Neural crest cell (in vitro differentiated cells): ENCODE data around the gene NGF. TPM values are rescaled to one million over a fixed set of nuclear protein-coding genes. Genes with fewer than 3 reads are reported as not detected.

Source experiments
- DNase-seq: peaks from one replicate; pipeline ENCODE4 v3.0.0; 2021; ENCODE audit warnings: low read depth, mixed read lengths, low spot score
- H3K27ac Mint-ChIP-seq: one replicate; pipeline ENCODE4 v1.8.0; 2021; ENCODE audit warnings: mild to moderate bottlenecking, mixed read lengths; ENCODE audit not compliant: unreplicated experiment
- H3K27me3 Mint-ChIP-seq: 2 replicates; pipeline ENCODE4 v1.8.0; 2021; ENCODE audit warnings: low read depth, mild to moderate bottlenecking, mixed read lengths
- H3K36me3 Mint-ChIP-seq: 2 replicates; pipeline ENCODE4 v1.8.0; 2021; ENCODE audit warnings: low read depth, mild to moderate bottlenecking, mixed read lengths
- H3K4me1 Mint-ChIP-seq: 2 replicates; pipeline ENCODE4 v1.8.0; 2021; ENCODE audit warnings: mixed read lengths
- H3K4me3 Mint-ChIP-seq: one replicate; pipeline ENCODE4 v1.8.0; 2021; ENCODE audit warnings: mild to moderate bottlenecking, mixed read lengths
- H3K9me3 Mint-ChIP-seq: 2 replicates; pipeline ENCODE4 v1.8.0; 2021; ENCODE audit warnings: mixed read lengths
- CTCF ChIP-seq: fragments of 200-600 bp; sonication (generic); conservative IDR thresholded peaks from 2 replicates; pipeline ENCODE4 v1.5.0; 2021; ENCODE audit warnings: antibody characterized with exemption, mild to moderate bottlenecking
- total RNA-seq: library from RNA; stranded (reverse); gene quantifications from 2 replicates; pipeline ENCODE4 v1.2.1, GENCODE V29; 2021

The NGF gene
- total RNA-seq, 1 donor from 2014 or later, result not detected

- Mint-ChIP-seq H3K36me3 (no peaks in the 10 kb centered on the region), H3K4me1 (peaks cover 25% of the 10 kb centered on the region), H3K4me3 (no peak overlapping the region), H3K27me3 (peaks cover 5% of the 10 kb centered on the region), H3K9me3 (peaks cover 8% of the 10 kb centered on the region), H3K27ac (no peak overlapping the region)
- TF ChIP-seq CTCF, result no peak
- DNase-seq, result no peak
Measured at GRCh38 chr1:115300087-115300876, 37.8 kb downstream of the NGF start.

GRCh38 chr1:115299266-115299665 is 38.8 kb downstream of the NGF start:
- DNase-seq, result no peak
- no peak for TF ChIP-seq CTCF
- Mint-ChIP-seq H3K36me3 (no peaks in the 10 kb centered on the region), H3K27me3 (peaks cover 5% of the 10 kb centered on the region), H3K4me1 (peaks cover 25% of the 10 kb centered on the region), H3K27ac (no peak overlapping the region), H3K4me3 (no peak overlapping the region), H3K9me3 (peaks cover 8% of the 10 kb centered on the region)

DNA sequence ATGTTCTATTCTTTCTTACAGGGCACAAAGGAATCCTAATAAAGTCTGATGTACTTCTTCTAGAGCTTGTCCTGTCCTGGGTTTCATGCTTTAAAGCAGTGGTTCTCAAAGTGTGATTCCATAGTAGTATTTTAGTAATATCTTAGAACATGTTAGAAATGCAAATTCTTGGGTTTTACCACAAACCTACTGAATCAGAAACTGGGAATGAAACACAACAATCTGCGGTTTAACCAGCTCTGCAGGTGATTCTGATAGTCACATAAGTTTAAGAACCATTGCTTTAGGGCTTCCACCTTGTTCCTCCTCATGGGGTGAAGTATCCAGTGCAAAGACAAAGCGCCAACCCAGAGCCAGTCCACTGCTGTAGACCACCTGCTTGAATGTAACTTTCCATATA is 41.1 kb downstream of the NGF start:
- Mint-ChIP-seq H3K9me3 (peaks cover 4% of the 10 kb centered on the region), H3K4me1 (peaks cover 8% of the 10 kb centered on the region), H3K36me3 (no peaks in the 10 kb centered on the region), H3K4me3 (no peak overlapping the region), H3K27me3 (peaks cover 2% of the 10 kb centered on the region), H3K27ac (peak overlapping the region; percentile 39)
- no peak for TF ChIP-seq CTCF
- no peak for DNase-seq

GRCh38 chr1:115295904-115296696 is 41.9 kb downstream of the NGF start:
- no peak for DNase-seq
- no peaks in the 10 kb centered on the region for H3K36me3 Mint-ChIP-seq
- no peak overlapping the region for H3K4me3 Mint-ChIP-seq
- TF ChIP-seq CTCF, result no peak
- H3K4me1 Mint-ChIP-seq, result peaks cover 5% of the 10 kb centered on the region
- peaks cover 2% of the 10 kb centered on the region for H3K27me3 Mint-ChIP-seq
- H3K9me3 Mint-ChIP-seq, result peaks cover 4% of the 10 kb centered on the region
- no peak overlapping the region for H3K27ac Mint-ChIP-seq

- H3K36me3 Mint-ChIP-seq, result no peaks in the 10 kb centered on the region
- H3K4me1 Mint-ChIP-seq, result no peaks in the 10 kb centered on the region
- peak overlapping the region; percentile 30 for H3K27ac Mint-ChIP-seq
- H3K4me3 Mint-ChIP-seq, result no peak overlapping the region
- no peak for TF ChIP-seq CTCF
- H3K9me3 Mint-ChIP-seq, result peaks cover 4% of the 10 kb centered on the region
- peaks cover 9% of the 10 kb centered on the region for H3K27me3 Mint-ChIP-seq
- no peak for DNase-seq
Measured at GRCh38 chr1:115293899-115294298, 44.1 kb downstream of the NGF start.
